Measurements from ENCODE around the gene KAZN.

The KAZN gene

GRCh38 chr1:14836426-14837140 is 238.1 kb downstream of the KAZN start:
- no peak for DNase-seq

GRCh38 chr1:14840374-14840773 is 241.9 kb downstream of the KAZN start:
- DNase-seq = no peak

- no peak for DNase-seq
Measured at GRCh38 chr1:14841456-14841855, 243.0 kb downstream of the KAZN start.

- no peak for DNase-seq
Measured at GRCh38 chr1:14841951-14842350, 243.5 kb downstream of the KAZN start.

- no peak for DNase-seq
Measured at GRCh38 chr1:14842361-14842760, 243.9 kb downstream of the KAZN start.

GRCh38 chr1:14842891-14843290 is 244.4 kb downstream of the KAZN start:
- no peak for DNase-seq

GRCh38 chr1:14843525-14843924 is 245.0 kb downstream of the KAZN start:
- no peak for DNase-seq

GRCh38 chr1:14844356-14844755 is 245.9 kb downstream of the KAZN start:
- no peak for DNase-seq

GRCh38 chr1:14844923-14845617 is 246.6 kb downstream of the KAZN start:
- no peak for DNase-seq

- DNase-seq = no peak
Measured at GRCh38 chr1:14845851-14846250, 247.4 kb downstream of the KAZN start.

GRCh38 chr1:14846688-14847087 is 248.2 kb downstream of the KAZN start:
- DNase-seq = no peak

GRCh38 chr1:14848203-14848602 is 249.7 kb downstream of the KAZN start:
- no peak for DNase-seq

GRCh38 chr1:14848625-14849024 is 250.1 kb downstream of the KAZN start:
- no peak for DNase-seq

GRCh38 chr1:14849038-14849437 is 250.6 kb downstream of the KAZN start:
- no peak for DNase-seq

GRCh38 chr1:14850563-14850962 is 252.1 kb downstream of the KAZN start:
- DNase-seq = no peak

- DNase-seq = no peak
Measured at GRCh38 chr1:14851760-14852159, 253.3 kb downstream of the KAZN start.

- no peak for DNase-seq
Measured at GRCh38 chr1:14852291-14852690, 253.8 kb downstream of the KAZN start.

GRCh38 chr1:14853518-14853917 is 255.0 kb downstream of the KAZN start:
- no peak for DNase-seq

GRCh38 chr1:14855268-14855667 is 256.8 kb downstream of the KAZN start:
- peak in 1 of 3 donors; percentile 16 for DNase-seq

- no peak for DNase-seq
Measured at GRCh38 chr1:14855801-14856200, 257.3 kb downstream of the KAZN start.

GRCh38 chr1:14857436-14858195 is 259.1 kb downstream of the KAZN start:
- DNase-seq = no peak

- DNase-seq = peak; percentile 35 to 46 (median 42)
Measured at GRCh38 chr1:14862114-14862771, 263.8 kb downstream of the KAZN start.

GRCh38 chr1:14865106-14865505 is 266.6 kb downstream of the KAZN start:
- no peak for DNase-seq
